ENCODE data around the gene EHMT1. TPM values are rescaled to one million over a fixed set of nuclear protein-coding genes. Genes with fewer than 3 reads are reported as not detected.

The EHMT1 gene
- total and polyA plus RNA-seq, 4 experiments from 2014 or later, result 6.7 to 118 (median 67.5) TPM

DNA sequence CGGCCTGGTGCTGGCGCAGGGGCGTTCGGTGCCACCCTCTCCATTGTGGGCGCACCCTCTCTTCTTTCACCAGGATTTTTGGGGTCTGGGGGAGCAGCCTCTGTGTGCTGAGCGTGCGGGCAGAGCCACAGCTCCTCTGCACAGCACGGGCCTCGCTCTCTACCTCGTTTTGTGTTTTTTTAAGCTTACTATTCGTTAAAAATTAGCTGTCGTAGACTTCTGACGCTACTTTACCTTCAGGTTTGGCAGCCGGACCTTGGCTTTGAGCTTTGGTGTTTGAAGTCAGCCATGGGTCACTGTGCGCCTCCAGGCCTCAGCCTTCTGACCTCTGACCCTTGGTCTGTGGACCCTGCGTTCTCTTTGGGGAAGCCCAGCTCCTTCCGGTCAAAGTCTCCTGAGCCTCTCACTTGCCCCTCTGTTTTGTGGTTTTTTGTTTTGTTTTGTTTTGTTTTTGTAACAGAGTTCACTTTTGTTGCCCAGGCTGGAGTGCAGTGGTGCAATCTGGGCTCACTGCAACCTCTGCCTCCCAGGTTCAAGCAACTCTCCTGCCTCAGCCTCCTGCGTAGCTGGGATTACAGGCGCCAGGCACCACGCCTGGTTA lies 170.6 kb downstream of the EHMT1 start:
- Mint-ChIP-seq H3K36me3 (peaks cover 47 to 57% of the 10 kb centered on the region in 2 donors), H3K27ac (peak overlapping the region in 3 of 7 donors; percentile 25 to 70 (median 48))
- no peak for DNase-seq

GRCh38 chr9:137791947-137792346 lies 173.1 kb downstream of the EHMT1 start:
- CTCF ChIA-PET (ENCODE audit: partially characterized antibody), result no interaction called here
- H3K27ac ChIP-seq (ENCODE audit: low read depth, low read length), result no peak overlapping the region
- H3K36me3 ChIP-seq (ENCODE audit: insufficient read depth, low read length), result peaks cover 42% of the 10 kb centered on the region
- Mint-ChIP-seq H3K4me3 (no peak overlapping the region), H3K9me3 (no peaks in the 10 kb centered on the region), H3K36me3 (peaks cover 54 to 61% of the 10 kb centered on the region in 2 donors), H3K27me3 (no peaks in the 10 kb centered on the region), H3K27ac (no peak overlapping the region), H3K4me1 (peaks cover 1 to 4% (median 4%) of the 10 kb centered on the region in 4 donors)
- POLR2A ChIA-PET (ENCODE audit: partially characterized antibody), result no interaction called here
- no peaks in the 10 kb centered on the region for H3K4me1 ChIP-seq (ENCODE audit: insufficient read depth, low read length)
- H3K27me3 ChIP-seq (ENCODE audit: insufficient read depth, low read length), result no peaks in the 10 kb centered on the region
- no peaks in the 10 kb centered on the region for H3K9me3 ChIP-seq (ENCODE audit: control insufficient read depth in 1 of 2, low read length in 2 of 2)
- H3K4me3 ChIP-seq (ENCODE audit: low read length in 2 of 2), result no peak overlapping the region
- intact Hi-C loops (cut with micrococcal nuclease), result no loop called here
- DNase-seq, result no peak

More for the DNA sequence above, 170.6 kb downstream of the EHMT1 start:
- CTCF ChIA-PET (ENCODE audit: partially characterized antibody), result no interaction called here
- no peaks in the 10 kb centered on the region for H3K9me3 Mint-ChIP-seq
- intact Hi-C loops (cut with micrococcal nuclease), result no loop called here
- no peaks in the 10 kb centered on the region for H3K27me3 ChIP-seq (ENCODE audit: insufficient read depth, low read length)
- POLR2A ChIA-PET (ENCODE audit: partially characterized antibody), result no interaction called here
- peaks cover 4 to 10% (median 6%) of the 10 kb centered on the region in 4 donors for H3K4me1 Mint-ChIP-seq
- H3K27me3 Mint-ChIP-seq, result no peaks in the 10 kb centered on the region
- H3K4me3 Mint-ChIP-seq, result peak overlapping the region in 1 of 8 donors; percentile 46
- H3K4me1 ChIP-seq (ENCODE audit: insufficient read depth, low read length), result no peaks in the 10 kb centered on the region
- no peaks in the 10 kb centered on the region for H3K9me3 ChIP-seq (ENCODE audit: control insufficient read depth in 1 of 2, low read length in 2 of 2)
- peaks cover 48% of the 10 kb centered on the region for H3K36me3 ChIP-seq (ENCODE audit: insufficient read depth, low read length)
- no peak overlapping the region for H3K27ac ChIP-seq (ENCODE audit: low read depth, low read length)
- no peak overlapping the region for H3K4me3 ChIP-seq (ENCODE audit: low read length in 2 of 2)

DNA sequence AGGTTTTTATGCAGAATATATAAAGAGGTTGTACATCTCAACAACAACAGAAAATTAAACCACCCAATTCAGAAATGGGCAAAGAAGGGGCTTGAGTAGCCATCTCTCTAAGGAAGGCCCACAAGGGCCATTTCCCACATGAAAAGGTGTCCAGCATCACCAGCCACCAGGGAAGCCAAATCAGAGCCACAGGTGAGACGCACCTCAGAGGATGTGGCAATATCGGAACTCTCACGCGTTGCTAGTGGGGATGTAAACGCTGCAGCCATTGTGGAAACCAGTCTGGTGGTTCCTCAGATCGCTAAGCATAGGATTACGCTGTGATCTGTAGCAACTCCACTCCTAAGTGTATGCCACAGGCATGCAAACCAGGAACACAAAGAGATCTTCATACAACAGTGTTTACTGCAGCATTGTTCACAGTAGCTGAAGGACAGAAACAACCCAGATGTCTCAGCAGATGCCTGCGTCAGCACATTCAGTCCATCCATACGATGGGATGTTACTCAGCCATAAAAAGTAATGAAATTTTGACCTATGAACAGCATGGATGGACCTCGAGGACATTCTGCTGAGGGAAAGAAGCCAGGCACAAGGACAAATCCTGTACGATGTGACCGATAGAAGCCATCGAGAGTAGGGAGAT lies 174.5 kb downstream of the EHMT1 start:
- Histone ChIP-seq H3K9me3 (ENCODE audit: control insufficient read depth in 1 of 2, low read length in 2 of 2) (no peaks in the 10 kb centered on the region), H3K36me3 (ENCODE audit: insufficient read depth, low read length) (peaks cover 39% of the 10 kb centered on the region), H3K4me1 (ENCODE audit: insufficient read depth, low read length) (no peaks in the 10 kb centered on the region), H3K4me3 (ENCODE audit: low read length in 2 of 2) (no peak overlapping the region), H3K27me3 (ENCODE audit: insufficient read depth, low read length) (no peaks in the 10 kb centered on the region), H3K27ac (ENCODE audit: low read depth, low read length) (no peak overlapping the region)
- CTCF ChIA-PET (ENCODE audit: partially characterized antibody), result no interaction called here
- intact Hi-C loops (cut with micrococcal nuclease), result no loop called here
- H3K4me1 Mint-ChIP-seq, result peaks cover 0 to 2% (median under 1%) of the 10 kb centered on the region in 4 donors
- peaks cover 64 to 69% of the 10 kb centered on the region in 2 donors for H3K36me3 Mint-ChIP-seq
- no peak overlapping the region for H3K27ac Mint-ChIP-seq
- no peak for DNase-seq
- no peak overlapping the region for H3K4me3 Mint-ChIP-seq
- no peaks in the 10 kb centered on the region for H3K9me3 Mint-ChIP-seq
- no peaks in the 10 kb centered on the region for H3K27me3 Mint-ChIP-seq
- POLR2A ChIA-PET (ENCODE audit: partially characterized antibody), result no interaction called here

DNA sequence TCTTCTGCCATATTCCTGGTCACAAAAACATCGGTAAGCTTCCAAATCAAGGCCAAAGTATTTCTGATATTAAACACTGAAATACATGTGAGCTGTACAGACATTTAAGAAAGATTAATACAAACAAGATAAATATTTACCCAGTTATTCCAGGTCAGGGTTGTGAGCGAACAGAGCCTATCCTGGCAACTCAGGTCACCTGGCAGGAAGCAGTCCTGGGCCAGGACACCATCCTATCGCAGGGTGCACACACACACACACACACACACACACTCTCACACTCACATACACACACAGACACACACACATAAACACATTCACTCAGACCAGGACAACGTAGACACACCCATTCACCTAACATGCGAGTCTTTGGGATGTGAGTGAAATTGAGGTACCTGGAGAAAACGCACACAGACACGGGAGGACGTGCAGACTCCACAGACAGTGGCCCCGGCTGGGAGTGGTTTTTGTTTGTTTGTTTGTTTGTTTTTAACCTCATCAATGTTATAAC lies 176.4 kb downstream of the EHMT1 start:
- Histone ChIP-seq H3K4me3 (ENCODE audit: low read length in 2 of 2) (no peak overlapping the region), H3K27ac (ENCODE audit: low read depth, low read length) (no peak overlapping the region), H3K36me3 (ENCODE audit: insufficient read depth, low read length) (peaks cover 42% of the 10 kb centered on the region), H3K9me3 (ENCODE audit: control insufficient read depth in 1 of 2, low read length in 2 of 2) (no peaks in the 10 kb centered on the region), H3K4me1 (ENCODE audit: insufficient read depth, low read length) (no peaks in the 10 kb centered on the region), H3K27me3 (ENCODE audit: insufficient read depth, low read length) (no peaks in the 10 kb centered on the region)
- ChIA-PET POLR2A (ENCODE audit: partially characterized antibody) (no interaction called here), CTCF (ENCODE audit: partially characterized antibody) (interaction anchor here (0.7 kb wide), 1 partner anchor 108 kb away, joined by 3 read pairs; no protein-coding TSS in a partner anchor)
- Mint-ChIP-seq H3K4me1 (no peaks in the 10 kb centered on the region), H3K27me3 (no peaks in the 10 kb centered on the region), H3K9me3 (no peaks in the 10 kb centered on the region), H3K4me3 (no peak overlapping the region), H3K36me3 (peaks cover 75 to 85% of the 10 kb centered on the region in 2 donors), H3K27ac (peak overlapping the region in 3 of 7 donors; percentile 7 to 77 (median 64))
- no peak for DNase-seq
- intact Hi-C loops (cut with micrococcal nuclease), result no loop called here

DNA sequence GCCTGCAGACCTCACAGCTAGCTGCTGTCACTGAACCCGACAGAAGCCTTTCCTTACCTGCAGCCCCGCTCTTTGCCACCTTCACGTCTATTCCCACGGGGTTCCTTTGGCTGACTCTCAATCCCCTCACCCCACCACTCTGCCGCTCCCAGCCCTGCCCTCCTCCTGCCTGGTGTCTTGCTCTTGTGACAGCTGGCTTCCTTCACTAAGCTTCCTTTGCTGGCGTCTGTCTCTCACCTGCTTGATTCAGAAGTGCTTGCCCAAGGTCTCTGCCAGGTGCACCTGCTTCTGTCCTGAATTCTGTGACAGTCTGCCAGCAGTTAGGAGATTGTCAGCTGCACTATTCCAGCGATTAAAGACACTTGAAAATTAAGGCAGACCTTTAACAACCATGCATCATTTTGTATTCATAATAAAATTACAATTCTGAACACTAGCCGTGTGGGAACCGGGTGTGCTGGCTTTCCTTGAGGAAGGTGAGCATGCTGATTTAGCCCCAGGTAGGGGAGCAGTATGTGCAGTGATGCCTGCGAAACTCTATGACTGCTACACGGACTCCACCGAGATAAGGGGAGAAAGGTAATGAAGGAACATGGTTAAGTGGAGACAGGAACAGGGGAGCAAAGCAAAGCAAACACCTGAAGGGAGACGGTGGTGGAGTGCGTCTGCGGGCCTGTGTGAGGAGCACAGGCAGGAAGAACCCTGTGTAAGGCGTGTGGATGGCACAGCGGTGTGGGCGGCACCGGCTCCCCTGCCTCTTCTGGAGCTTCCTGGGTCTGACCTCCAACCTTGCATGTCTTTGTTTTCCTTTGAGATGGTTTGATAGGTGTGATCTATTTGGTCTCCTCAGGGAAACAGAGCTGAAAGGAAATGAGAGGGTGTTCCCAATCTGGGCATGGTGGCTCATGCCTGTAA lies 178.7 kb downstream of the EHMT1 start:
- intact Hi-C loops (cut with micrococcal nuclease), result no loop called here
- Histone ChIP-seq H3K4me1 (ENCODE audit: insufficient read depth, low read length) (no peaks in the 10 kb centered on the region), H3K27me3 (ENCODE audit: insufficient read depth, low read length) (no peaks in the 10 kb centered on the region), H3K36me3 (ENCODE audit: insufficient read depth, low read length) (peaks cover 33% of the 10 kb centered on the region), H3K4me3 (ENCODE audit: low read length in 2 of 2) (no peak overlapping the region), H3K9me3 (ENCODE audit: control insufficient read depth in 1 of 2, low read length in 2 of 2) (no peaks in the 10 kb centered on the region), H3K27ac (ENCODE audit: low read depth, low read length) (no peak overlapping the region)
- no peak overlapping the region for H3K4me3 Mint-ChIP-seq
- peaks cover 78 to 89% of the 10 kb centered on the region in 2 donors for H3K36me3 Mint-ChIP-seq
- ChIA-PET POLR2A (ENCODE audit: partially characterized antibody) (no interaction called here), CTCF (ENCODE audit: partially characterized antibody) (no interaction called here)
- H3K4me1 Mint-ChIP-seq, result peaks cover 0 to 3% (median 0%) of the 10 kb centered on the region in 4 donors
- peak overlapping the region in 4 of 7 donors; percentile 9 to 88 (median 66) for H3K27ac Mint-ChIP-seq
- no peaks in the 10 kb centered on the region for H3K9me3 Mint-ChIP-seq
- DNase-seq, result no peak
- no peaks in the 10 kb centered on the region for H3K27me3 Mint-ChIP-seq

GRCh38 chr9:137798142-137798541 lies 179.3 kb downstream of the EHMT1 start:
- intact Hi-C loops (cut with micrococcal nuclease), result no loop called here
- H3K36me3 Mint-ChIP-seq, result peaks cover 78 to 88% of the 10 kb centered on the region in 2 donors

More at GRCh38 chr9:137798142-137798541, 179.3 kb downstream of the EHMT1 start:
- H3K9me3 ChIP-seq (ENCODE audit: control insufficient read depth in 1 of 2, low read length in 2 of 2), result no peaks in the 10 kb centered on the region
- no peak for DNase-seq
- no peaks in the 10 kb centered on the region for H3K4me1 ChIP-seq (ENCODE audit: insufficient read depth, low read length)
- H3K4me3 Mint-ChIP-seq, result no peak overlapping the region
- H3K27ac Mint-ChIP-seq, result peak overlapping the region in 3 of 7 donors; percentile 57 to 72 (median 57)
- ChIA-PET CTCF (ENCODE audit: partially characterized antibody) (no interaction called here), POLR2A (ENCODE audit: partially characterized antibody) (no interaction called here)
- H3K4me3 ChIP-seq (ENCODE audit: low read length in 2 of 2), result no peak overlapping the region
- H3K36me3 ChIP-seq (ENCODE audit: insufficient read depth, low read length), result peaks cover 34% of the 10 kb centered on the region
- no peaks in the 10 kb centered on the region for H3K27me3 ChIP-seq (ENCODE audit: insufficient read depth, low read length)
- H3K9me3 Mint-ChIP-seq, result no peaks in the 10 kb centered on the region
- peaks cover 0 to 3% (median 0%) of the 10 kb centered on the region in 4 donors for H3K4me1 Mint-ChIP-seq
- H3K27me3 Mint-ChIP-seq, result no peaks in the 10 kb centered on the region
- H3K27ac ChIP-seq (ENCODE audit: low read depth, low read length), result no peak overlapping the region

Measured in CD4-positive, alpha-beta memory T cell (primary cell).